Panc1 (cell line): ENCODE measurements around the gene SELENOS. TPM values are rescaled to one million over a fixed set of nuclear protein-coding genes. Genes with fewer than 3 reads are reported as not detected.

Experiments
- ATAC-seq: fragments of 200-7000 bp; cut with Tn5 transposase; 2 replicates; pipeline ENCODE4 v1.9.1; 2020; ENCODE audit warnings: mild to moderate bottlenecking, moderate library complexity
- BruUV-seq: library from RNA; stranded (reverse); fragments of 400-500 nt; replicated peaks from 2 replicates; lab custom pipeline; 2021; lab: Mats Ljungman, UMichigan
- CTCF ChIA-PET: fragments of 300-600 bp; sonication (Branson Sonifier 250); formaldehyde crosslinking; loops from one replicate; lab custom pipeline; 2022; ENCODE audit warnings: antibody characterized with exemption; lab: Charles Lee
- POLR2A ChIA-PET: fragments of 300-600 bp; sonication (Branson Sonifier 250); formaldehyde crosslinking; loops from one replicate; lab custom pipeline; 2022; ENCODE audit warnings: antibody characterized with exemption; lab: Charles Lee
- DNase-seq: peaks from one replicate; pipeline ENCODE4 v3.0.0-alpha.2; 2010; ENCODE audit warnings: low read depth, low spot score
- H3K27ac ChIP-seq: 2 replicates; pipeline ENCODE4 v1.5.1; 2011; ENCODE audit warnings: mild to moderate bottlenecking, low read length, inconsistent platforms
- H3K27me3 ChIP-seq: fragments of 200-500 bp; sonication (Bioruptor generic); 2 replicates; pipeline ENCODE4 v1.6.0; 2014; ENCODE audit warnings: low read length, inconsistent platforms; ENCODE audit not compliant: control insufficient read depth, insufficient read depth
- H3K36me3 ChIP-seq: fragments of 200-500 bp; sonication (Bioruptor generic); 2 replicates; pipeline ENCODE4 v1.5.1; 2014; ENCODE audit warnings: inconsistent platforms, mild to moderate bottlenecking, low read length, moderate library complexity; ENCODE audit not compliant: control insufficient read depth, insufficient read depth
- H3K4me1 ChIP-seq: 2 replicates; pipeline ENCODE4 v1.5.1; 2011; ENCODE audit warnings: inconsistent platforms, mild to moderate bottlenecking, low read length, moderate library complexity; ENCODE audit not compliant: control insufficient read depth, insufficient read depth
- H3K4me3 ChIP-seq, 2 experiments: 2 replicates each; pipeline ENCODE4 v1.5.1; 2011 to 2012; ENCODE audit warnings: low read depth in 2 of 2, low read length in 2 of 2, mild to moderate bottlenecking in 2 of 2, inconsistent platforms in 1 of 2, moderate library complexity in 1 of 2
- H3K9me3 ChIP-seq: fragments of 200-500 bp; sonication (Bioruptor generic); 2 replicates; pipeline ENCODE4 v1.5.1; 2014; ENCODE audit warnings: low read depth, mild to moderate bottlenecking, inconsistent platforms, low read length, moderate library complexity; ENCODE audit not compliant: control insufficient read depth, insufficient read depth
- POLR2AphosphoS5 ChIP-seq: IDR thresholded peaks from 2 replicates; pipeline ENCODE4 v1.6.1; 2012; ENCODE audit warnings: mild to moderate bottlenecking, low read depth, low read length, moderate library complexity
- SIN3A ChIP-seq: IDR thresholded peaks from 2 replicates; pipeline ENCODE4 v1.6.1; 2012; ENCODE audit warnings: low read depth, mild to moderate bottlenecking, low read length, moderate library complexity, borderline replicate concordance; ENCODE audit not compliant: insufficient read depth
- TCF7L2 ChIP-seq: IDR thresholded peaks from 2 replicates; pipeline ENCODE4 v1.6.1; 2011; ENCODE audit warnings: mild to moderate bottlenecking, low read depth, low read length, inconsistent platforms
- in situ Hi-C: cut with HindIII; loops from 2 replicates; pipeline ENCODE4 v1.10.0; 2016; ENCODE audit warnings: low sequenced_read_pairs, low pct_unique_long_range_greater_than_20kb
- intact Hi-C: fragments of 100-400 bp; cut with micrococcal nuclease; formaldehyde crosslinking; loops from one replicate; pipeline ENCODE4 v1.10.0; 2022; ENCODE audit not compliant: unreplicated experiment
- total RNA-seq: library from RNA; stranded (reverse); gene quantifications from one replicate; pipeline ENCODE4 v1.2.1, GENCODE V29; 2021; ENCODE audit not compliant: unreplicated experiment
- TF ChIP-seq, protein P1 (sequence below): fragments of 450-650 bp; IDR thresholded peaks from 2 replicates; pipeline ENCODE4 v1.5.1; 2017; ENCODE audit warnings: mild to moderate bottlenecking
- TF ChIP-seq, protein P2 (sequence below), 2 experiments: IDR thresholded peaks; 2 replicates each; pipeline ENCODE4 v1.6.1; 2011 to 2012; ENCODE audit warnings: low read depth in 2 of 2, control low read depth in 1 of 2, low read length in 1 of 2, mild to moderate bottlenecking in 1 of 2, moderate library complexity in 1 of 2; ENCODE audit not compliant: insufficient read depth in 1 of 2

SELENOS gene
- total RNA-seq, 1 experiment from 2014 or later: 74.9 TPM

DNA sequence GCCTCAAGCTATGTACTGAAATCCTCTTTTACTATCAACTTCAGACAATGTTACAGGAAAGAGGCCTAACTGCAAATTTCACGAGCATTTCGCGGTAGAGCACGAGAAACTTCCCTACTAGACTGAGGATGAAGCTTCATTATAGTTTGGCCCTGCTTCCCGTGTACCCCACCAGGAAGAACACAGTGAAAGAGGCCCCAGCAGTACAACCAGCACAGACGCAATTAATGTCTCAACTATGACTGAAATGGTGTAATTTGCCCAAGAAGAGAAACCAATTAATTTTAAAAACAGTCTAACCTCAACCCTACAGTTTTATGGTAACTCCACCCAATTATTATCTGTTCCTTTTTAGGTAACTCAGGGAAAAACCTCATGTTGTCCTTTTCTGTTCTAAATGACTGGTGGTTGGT is 37.6 kb downstream of the SELENOS start:
- ChIA-PET CTCF (no interaction called here), POLR2A (no interaction called here)
- BruUV-seq: no TSS peak
- no peak overlapping the region for H3K27ac ChIP-seq
- ATAC-seq (no peak), DNase-seq (no peak)
- H3K9me3 ChIP-seq: no peaks in the 10 kb centered on the region
- peaks cover 42% of the 10 kb centered on the region for H3K4me1 ChIP-seq
- no peaks in the 10 kb centered on the region for H3K36me3 ChIP-seq
- TF ChIP-seq SIN3A (no peak), TCF7L2 (no peak), POLR2AphosphoS5 (no peak)
- TF ChIP-seq, protein P1, sequence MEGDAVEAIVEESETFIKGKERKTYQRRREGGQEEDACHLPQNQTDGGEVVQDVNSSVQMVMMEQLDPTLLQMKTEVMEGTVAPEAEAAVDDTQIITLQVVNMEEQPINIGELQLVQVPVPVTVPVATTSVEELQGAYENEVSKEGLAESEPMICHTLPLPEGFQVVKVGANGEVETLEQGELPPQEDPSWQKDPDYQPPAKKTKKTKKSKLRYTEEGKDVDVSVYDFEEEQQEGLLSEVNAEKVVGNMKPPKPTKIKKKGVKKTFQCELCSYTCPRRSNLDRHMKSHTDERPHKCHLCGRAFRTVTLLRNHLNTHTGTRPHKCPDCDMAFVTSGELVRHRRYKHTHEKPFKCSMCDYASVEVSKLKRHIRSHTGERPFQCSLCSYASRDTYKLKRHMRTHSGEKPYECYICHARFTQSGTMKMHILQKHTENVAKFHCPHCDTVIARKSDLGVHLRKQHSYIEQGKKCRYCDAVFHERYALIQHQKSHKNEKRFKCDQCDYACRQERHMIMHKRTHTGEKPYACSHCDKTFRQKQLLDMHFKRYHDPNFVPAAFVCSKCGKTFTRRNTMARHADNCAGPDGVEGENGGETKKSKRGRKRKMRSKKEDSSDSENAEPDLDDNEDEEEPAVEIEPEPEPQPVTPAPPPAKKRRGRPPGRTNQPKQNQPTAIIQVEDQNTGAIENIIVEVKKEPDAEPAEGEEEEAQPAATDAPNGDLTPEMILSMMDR: no peak
- TF ChIP-seq, protein P2, sequence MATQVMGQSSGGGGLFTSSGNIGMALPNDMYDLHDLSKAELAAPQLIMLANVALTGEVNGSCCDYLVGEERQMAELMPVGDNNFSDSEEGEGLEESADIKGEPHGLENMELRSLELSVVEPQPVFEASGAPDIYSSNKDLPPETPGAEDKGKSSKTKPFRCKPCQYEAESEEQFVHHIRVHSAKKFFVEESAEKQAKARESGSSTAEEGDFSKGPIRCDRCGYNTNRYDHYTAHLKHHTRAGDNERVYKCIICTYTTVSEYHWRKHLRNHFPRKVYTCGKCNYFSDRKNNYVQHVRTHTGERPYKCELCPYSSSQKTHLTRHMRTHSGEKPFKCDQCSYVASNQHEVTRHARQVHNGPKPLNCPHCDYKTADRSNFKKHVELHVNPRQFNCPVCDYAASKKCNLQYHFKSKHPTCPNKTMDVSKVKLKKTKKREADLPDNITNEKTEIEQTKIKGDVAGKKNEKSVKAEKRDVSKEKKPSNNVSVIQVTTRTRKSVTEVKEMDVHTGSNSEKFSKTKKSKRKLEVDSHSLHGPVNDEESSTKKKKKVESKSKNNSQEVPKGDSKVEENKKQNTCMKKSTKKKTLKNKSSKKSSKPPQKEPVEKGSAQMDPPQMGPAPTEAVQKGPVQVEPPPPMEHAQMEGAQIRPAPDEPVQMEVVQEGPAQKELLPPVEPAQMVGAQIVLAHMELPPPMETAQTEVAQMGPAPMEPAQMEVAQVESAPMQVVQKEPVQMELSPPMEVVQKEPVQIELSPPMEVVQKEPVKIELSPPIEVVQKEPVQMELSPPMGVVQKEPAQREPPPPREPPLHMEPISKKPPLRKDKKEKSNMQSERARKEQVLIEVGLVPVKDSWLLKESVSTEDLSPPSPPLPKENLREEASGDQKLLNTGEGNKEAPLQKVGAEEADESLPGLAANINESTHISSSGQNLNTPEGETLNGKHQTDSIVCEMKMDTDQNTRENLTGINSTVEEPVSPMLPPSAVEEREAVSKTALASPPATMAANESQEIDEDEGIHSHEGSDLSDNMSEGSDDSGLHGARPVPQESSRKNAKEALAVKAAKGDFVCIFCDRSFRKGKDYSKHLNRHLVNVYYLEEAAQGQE (IDR thresholded peaks at IDR 0.05; ENCODE audit: insufficient read depth in 1 of 2, low read depth in 2 of 2, low read length in 1 of 2): no peak
- H3K4me3 ChIP-seq: no peak overlapping the region
- intact Hi-C loops (loop anchor here (5.0 kb wide), 1 partner anchor 32 kb away; no protein-coding TSS in a partner anchor), in situ Hi-C loops (loop anchor here (5.0 kb wide), 1 partner anchor 47 kb away; no protein-coding TSS in a partner anchor)
- no peaks in the 10 kb centered on the region for H3K27me3 ChIP-seq

DNA sequence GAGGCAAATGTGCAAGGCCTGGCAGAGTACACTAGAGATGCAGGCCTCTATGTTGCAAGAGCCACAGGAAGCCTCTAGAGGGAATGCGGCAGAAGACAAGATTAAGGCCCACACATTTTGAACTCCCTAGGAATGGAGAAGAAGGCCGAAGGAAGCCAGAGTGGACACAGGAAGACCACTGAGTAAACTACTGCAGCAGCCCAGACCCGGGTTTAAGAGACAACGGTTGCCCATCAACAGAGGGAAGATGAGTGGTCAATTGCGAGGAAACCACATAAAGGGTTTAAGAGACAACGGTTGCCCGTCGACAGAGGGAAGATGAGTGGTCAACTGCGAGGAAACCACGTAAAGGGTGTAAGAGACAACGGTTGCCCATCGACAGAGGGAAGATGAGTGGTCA is 40.0 kb downstream of the SELENOS start:
- intact Hi-C loops (no loop called here), in situ Hi-C loops (no loop called here)
- CTCF ChIA-PET: no interaction called here
- BruUV-seq: no TSS peak
- DNase-seq (no peak), ATAC-seq (no peak)
- Histone ChIP-seq H3K36me3 (peaks cover 6% of the 10 kb centered on the region; the same call in 1 of the 2 replicates), H3K9me3 (no peaks in the 10 kb centered on the region), H3K4me1 (peaks cover 25% of the 10 kb centered on the region), H3K27me3 (no peaks in the 10 kb centered on the region), H3K27ac (no peak overlapping the region), H3K4me3 (no peak overlapping the region)
- TF ChIP-seq SIN3A (no peak), POLR2AphosphoS5 (no peak), TCF7L2 (no peak)
- TF ChIP-seq, protein P1: no peak
- TF ChIP-seq, protein P2 (IDR thresholded peaks at IDR 0.05; ENCODE audit: insufficient read depth in 1 of 2, low read depth in 2 of 2, low read length in 1 of 2): no peak
- POLR2A ChIA-PET: interaction anchor here (0.6 kb wide), 1 partner anchor 26 kb away, joined by 3 read pairs; no protein-coding TSS in a partner anchor
